HepG2 (cell line): ENCODE data around the gene SRRM3. TPM values are rescaled to one million over a fixed set of nuclear protein-coding genes. Genes with fewer than 3 reads are reported as not detected.
"Not testable (repeated sequence)": the region's sequence is repeated elsewhere in the genome, so short reads cannot be mapped to it uniquely, and the experiment has no call there.

ENCODE experiments used
- ATAC-seq: fragments of 200-7000 bp; cut with Tn5 transposase; 3 replicates; pipeline ENCODE4 v1.9.1; 2020; ENCODE audit warnings: mild to moderate bottlenecking, moderate library complexity
- BruUV-seq: library from RNA; stranded (reverse); fragments of 400-500 nt; replicated peaks from 2 replicates; lab custom pipeline; 2021; lab: Mats Ljungman, UMichigan
- CTCF ChIA-PET: fragments of 300-600 bp; formaldehyde crosslinking; extraction: SDS; loops from one replicate; lab custom pipeline; 2021; ENCODE audit warnings: low total read pairs, inconsistent platforms, low intra/inter-chr PET ratio; lab: Yijun Ruan, JAX
- POLR2A ChIA-PET: fragments of 350-600 bp; sonication (Branson Sonifier 250); formaldehyde crosslinking; loops from one replicate; lab custom pipeline; 2020; ENCODE audit warnings: antibody characterized with exemption, inconsistent platforms; lab: Yijun Ruan, JAX
- DNase-seq: peaks from one replicate; pipeline ENCODE4 v3.0.0-alpha.2; 2015; ENCODE audit warnings: low spot score
- FAIRE-seq: peaks from 3 replicates; lab custom pipeline; 2011; peaks lifted over from hg19 to GRCh38; lab: Jason Lieb, UNC
- H2AFZ ChIP-seq: one replicate; pipeline ENCODE4 v1.6.1; 2011; ENCODE audit warnings: low read length, inconsistent platforms
- H3K27ac ChIP-seq: fragments of 300-600 bp; 3 replicates; pipeline ENCODE4 v1.8.0; 2011; ENCODE audit warnings: mixed run types, mild to moderate bottlenecking, mixed read lengths, low read length, inconsistent platforms; ENCODE audit not compliant: insufficient read depth; ENCODE audit errors: extremely low read length
- H3K27me3 ChIP-seq, 2 experiments: fragments of 200-600 bp in 1 of 2; 2 replicates in 1 of 2; 3 replicates in 1 of 2; pipeline versions ENCODE4 v1.6.0 to v1.8.0; 2011; ENCODE audit warnings: low read length in 2 of 2, mild to moderate bottlenecking in 2 of 2, moderate library complexity in 2 of 2, inconsistent platforms in 1 of 2; ENCODE audit not compliant: insufficient read depth in 2 of 2, control insufficient read depth in 1 of 2
- H3K36me3 ChIP-seq, 2 experiments: fragments of 200-600 bp in 1 of 2; replicated peaks in 1 of 2; 2 replicates in 1 of 2; 3 replicates in 1 of 2; pipeline versions ENCODE4 v1.5.1 to v1.8.0; 2011; ENCODE audit warnings: low read length in 2 of 2, inconsistent platforms in 1 of 2; ENCODE audit not compliant: insufficient read depth in 2 of 2, control insufficient read depth in 1 of 2
- H3K4me1 ChIP-seq: 2 replicates; pipeline ENCODE4 v1.5.1; 2012; ENCODE audit warnings: low read length, inconsistent platforms; ENCODE audit not compliant: insufficient read depth
- H3K4me2 ChIP-seq: 2 replicates; pipeline ENCODE4 v1.6.0; 2011; ENCODE audit warnings: low read depth, low read length, inconsistent platforms
- H3K4me3 ChIP-seq, 3 experiments: fragments of 200-600 bp in 1 of 3; sonication (generic), shearing (Covaris generic) in 1 of 3; replicated peaks in 1 of 3; 2 replicates each; pipeline ENCODE4 v1.5.1; 2011 to 2016; ENCODE audit warnings: low read length in 3 of 3, inconsistent platforms in 2 of 3, low read depth in 2 of 3, mild to moderate bottlenecking in 2 of 3, control low read depth in 1 of 3, mixed read lengths in 1 of 3; ENCODE audit not compliant: insufficient read depth in 1 of 3
- H3K79me2 ChIP-seq: one replicate; pipeline ENCODE4 v1.6.1; 2011; ENCODE audit warnings: low read length, inconsistent platforms; ENCODE audit not compliant: insufficient read depth
- H3K9ac ChIP-seq: 2 replicates; pipeline ENCODE4 v1.6.0; 2011; ENCODE audit warnings: mild to moderate bottlenecking, low read depth, low read length, inconsistent platforms; ENCODE audit not compliant: insufficient read depth
- H3K9me3 ChIP-seq: 2 replicates; pipeline ENCODE4 v1.5.1; 2012; ENCODE audit warnings: mild to moderate bottlenecking, low read length
- H4K20me1 ChIP-seq: 2 replicates; pipeline ENCODE4 v1.6.0; 2011; ENCODE audit warnings: inconsistent platforms, mild to moderate bottlenecking, low read length, moderate library complexity; ENCODE audit not compliant: insufficient read depth
- SAP130 ChIP-seq: IDR thresholded peaks from 2 replicates; pipeline ENCODE4 v1.6.1; 2016; ENCODE audit warnings: low read depth
- ZNF121 ChIP-seq: sonication (generic); formaldehyde crosslinking; IDR thresholded peaks from 2 replicates; pipeline ENCODE4 v1.5.0; 2020; ENCODE audit warnings: mild to moderate bottlenecking, missing genetic modification reagents
- ZNF136 ChIP-seq: sonication (generic); formaldehyde crosslinking; IDR thresholded peaks from 2 replicates; pipeline ENCODE4 v1.8.1; 2022; ENCODE audit warnings: low read depth, mild to moderate bottlenecking, moderate library complexity, missing genetic modification reagents
- ZNF496 ChIP-seq: sonication (generic); formaldehyde crosslinking; IDR thresholded peaks from 2 replicates; pipeline ENCODE4 v1.8.1; 2023; ENCODE audit warnings: mild to moderate bottlenecking, moderate library complexity, missing genetic modification reagents; ENCODE audit not compliant: insufficient replicate concordance
- ZNF589 ChIP-seq: sonication (generic); formaldehyde crosslinking; conservative IDR thresholded peaks from 2 replicates; pipeline ENCODE4 v1.8.0; 2022; ENCODE audit warnings: mild to moderate bottlenecking, moderate library complexity, missing genetic modification reagents
- ZNF777 ChIP-seq: sonication (generic); formaldehyde crosslinking; IDR thresholded peaks from 2 replicates; pipeline ENCODE4 v1.4.0; 2020; ENCODE audit warnings: missing genetic modification reagents
- WGBS: methylation state at CpG from one replicate; pipeline ENCODE4 v1.1.6; 2017; ENCODE audit warnings: low lambda C conversion rate; 5-methylcytosine and 5-hydroxymethylcytosine counted together
- in situ Hi-C: cut with HindIII; loops from 2 replicates; pipeline ENCODE4 v1.10.0; 2017; ENCODE audit warnings: low pct_unique_long_range_greater_than_20kb; ENCODE audit not compliant: extremely low pct_ligation_motif_present
- intact Hi-C: fragments of 100-400 bp; cut with micrococcal nuclease; formaldehyde crosslinking; loops from one replicate; pipeline ENCODE4 v1.10.0; 2022; ENCODE audit not compliant: unreplicated experiment
- polyA plus RNA-seq, 8 experiments: library from polyadenylated mRNA; depleted of rRNA in 3 of 8; stranded (reverse) in 7 of 8; unstranded in 1 of 8; fragments of >200 nt; fragmentation: Illumina TruSeq in 4 of 8; extraction: Trizol in 4 of 8; gene quantifications; 2 replicates each; pipeline versions ENCODE4 v1.2.1 to v1.2.3, GENCODE V29; 2011 to 2016; ENCODE audit warnings: low read depth in 4 of 8, missing spikeins in 1 of 8, mixed read lengths in 1 of 8; ENCODE audit not compliant: insufficient read depth in 1 of 8
- total RNA-seq, 5 experiments: library from RNA; depleted of rRNA; stranded (reverse); fragments of >200 nt; fragmentation: Illumina TruSeq; extraction: Trizol; gene quantifications; 2 replicates each; pipeline ENCODE4 v1.2.3, GENCODE V29; 2016; ENCODE audit warnings: low read depth in 1 of 5
- TF ChIP-seq, protein P1 (sequence below): sonication (generic); formaldehyde crosslinking; IDR thresholded peaks from 2 replicates; pipeline ENCODE4 v1.5.0; 2020; ENCODE audit warnings: mild to moderate bottlenecking, missing genetic modification reagents

Gene SRRM3
- total and polyA plus RNA-seq, 2 of the 13 experiments (the other 11 are each of a cell fraction or from before 2014, with no cell fraction given), result 0.13 to 0.54 TPM

DNA sequence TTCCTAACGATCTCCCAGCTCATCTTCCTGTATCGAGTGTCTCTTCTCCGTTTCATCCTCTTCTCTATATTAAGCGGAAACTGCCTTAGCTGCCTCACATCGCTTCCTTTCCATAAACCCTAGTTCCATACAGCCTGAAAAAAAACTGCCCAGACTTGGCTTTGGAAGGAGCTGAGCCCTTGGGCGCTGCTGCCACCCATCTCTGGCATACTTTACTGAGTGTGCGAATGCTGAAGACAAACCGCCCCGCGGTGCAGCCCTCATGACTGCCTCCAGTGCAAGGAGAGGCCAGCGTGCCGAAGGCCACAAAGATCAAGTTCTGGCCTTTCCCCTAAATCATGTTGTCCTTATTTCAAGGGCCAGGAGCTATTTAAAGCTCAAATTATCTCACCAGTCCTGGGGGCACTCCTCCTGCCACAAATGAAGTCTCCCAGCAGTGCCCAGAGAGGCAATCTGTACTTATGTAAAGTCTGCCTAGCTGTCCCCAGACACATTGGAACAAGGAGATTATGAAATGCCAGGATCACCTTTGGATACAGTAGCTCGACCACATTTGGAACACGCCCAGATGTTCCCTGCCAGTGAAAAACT is 131.9 kb downstream of the SRRM3 start:
- Histone ChIP-seq H3K36me3 (peaks cover 20 to 53% of the 10 kb centered on the region in 2 experiments), H3K9ac (no peak overlapping the region), H3K4me2 (no peak overlapping the region), H3K27me3 (no peaks in the 10 kb centered on the region), H3K79me2 (peaks cover 84% of the 10 kb centered on the region), H3K9me3 (no peaks in the 10 kb centered on the region), H3K4me3 (no peak overlapping the region), H2AFZ (no peak overlapping the region), H3K4me1 (peaks cover 27% of the 10 kb centered on the region), H4K20me1 (peaks cover 63% of the 10 kb centered on the region), H3K27ac (no peak overlapping the region)
- ChIA-PET CTCF (no interaction called here), POLR2A (interaction anchor here (1.0 kb wide), 1 partner anchor 33 kb away, joined by 3 read pairs; no protein-coding TSS in a partner anchor)
- in situ Hi-C loops (no loop called here), intact Hi-C loops (no loop called here)
- no peak for DNase-seq
- BruUV-seq, result no TSS peak
- 91% methylated on average over 14 of the region's 14 CpGs for WGBS
- FAIRE-seq, result no peak
- peak; percentile 34; the same call in 2 of the 3 replicates for ATAC-seq
- TF ChIP-seq ZNF589 (CRISPR knock-in tag) (no peak), ZNF777 (CRISPR knock-in tag) (no peak)

DNA sequence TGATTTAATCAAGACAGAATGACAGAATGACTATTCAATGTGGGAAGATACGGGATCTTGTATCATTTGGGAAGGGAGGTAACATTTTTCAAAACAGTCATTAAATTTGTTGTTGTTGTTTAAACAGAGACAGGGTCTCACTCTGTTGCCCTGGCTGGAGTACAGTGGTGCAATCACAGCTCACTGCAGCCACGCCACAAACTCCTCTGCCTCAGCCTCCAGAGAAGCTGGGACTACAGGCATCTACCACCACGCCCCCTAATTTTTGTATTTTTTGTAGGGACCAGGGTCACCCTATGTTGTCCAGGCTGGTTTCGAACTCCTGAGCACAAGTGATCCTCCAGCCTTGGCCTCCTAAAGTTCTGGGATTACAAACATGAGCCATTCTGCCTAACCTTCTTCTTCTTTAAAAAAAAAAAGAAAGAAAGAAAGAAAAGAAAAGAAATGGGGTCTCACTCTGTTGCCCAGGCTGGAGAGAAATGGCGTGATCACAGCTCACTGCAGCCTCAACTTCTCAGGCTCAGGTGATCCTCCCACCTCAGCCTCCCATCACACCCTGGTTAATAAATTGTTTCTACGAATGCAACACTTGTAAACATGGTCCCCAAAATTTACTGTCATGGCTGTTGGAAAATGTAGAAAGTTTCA is 132.7 kb downstream of the SRRM3 start:
- Histone ChIP-seq H2AFZ (no peak overlapping the region), H3K27ac (no peak overlapping the region), H3K4me1 (peaks cover 27% of the 10 kb centered on the region), H3K9me3 (no peaks in the 10 kb centered on the region), H3K36me3 (peaks cover 15 to 44% of the 10 kb centered on the region in 2 experiments), H3K27me3 (no peaks in the 10 kb centered on the region), H3K9ac (no peak overlapping the region), H4K20me1 (peaks cover 69% of the 10 kb centered on the region)
- no TSS peak for BruUV-seq
- intact Hi-C loops (no loop called here), in situ Hi-C loops (no loop called here)
- FAIRE-seq (no peak), ATAC-seq (no peak)
- TF ChIP-seq ZNF136 (CRISPR knock-in tag), result no peak
- no peak for TF ChIP-seq SAP130 (CRISPR knock-in tag)
- peak; percentile 65; the same call in 1 of the 2 replicates for TF ChIP-seq ZNF121 (CRISPR knock-in tag)
- TF ChIP-seq, protein P1, sequence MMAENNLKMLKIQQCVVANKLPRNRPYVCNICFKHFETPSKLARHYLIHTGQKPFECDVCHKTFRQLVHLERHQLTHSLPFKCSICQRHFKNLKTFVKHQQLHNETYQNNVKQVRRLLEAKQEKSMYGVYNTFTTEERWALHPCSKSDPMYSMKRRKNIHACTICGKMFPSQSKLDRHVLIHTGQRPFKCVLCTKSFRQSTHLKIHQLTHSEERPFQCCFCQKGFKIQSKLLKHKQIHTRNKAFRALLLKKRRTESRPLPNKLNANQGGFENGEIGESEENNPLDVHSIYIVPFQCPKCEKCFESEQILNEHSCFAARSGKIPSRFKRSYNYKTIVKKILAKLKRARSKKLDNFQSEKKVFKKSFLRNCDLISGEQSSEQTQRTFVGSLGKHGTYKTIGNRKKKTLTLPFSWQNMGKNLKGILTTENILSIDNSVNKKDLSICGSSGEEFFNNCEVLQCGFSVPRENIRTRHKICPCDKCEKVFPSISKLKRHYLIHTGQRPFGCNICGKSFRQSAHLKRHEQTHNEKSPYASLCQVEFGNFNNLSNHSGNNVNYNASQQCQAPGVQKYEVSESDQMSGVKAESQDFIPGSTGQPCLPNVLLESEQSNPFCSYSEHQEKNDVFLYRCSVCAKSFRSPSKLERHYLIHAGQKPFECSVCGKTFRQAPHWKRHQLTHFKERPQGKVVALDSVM (CRISPR knock-in tag), result 0 out of 2 replicates have a peak, but pooled peaks have one; percentile 31
- no peak for TF ChIP-seq ZNF496
- TF ChIP-seq, all 625 proteins: peak for 2
- peaks cover 88% of the 10 kb centered on the region for H3K79me2 ChIP-seq
- H3K4me2 ChIP-seq, result no peak overlapping the region
- ChIA-PET POLR2A (interaction anchor here (1.0 kb wide), 1 partner anchor 32 kb away, joined by 3 read pairs; no protein-coding TSS in a partner anchor), CTCF (no interaction called here)
- DNase-seq, result no peak
- 98% methylated on average over 6 of the region's 6 CpGs for WGBS
- no peak overlapping the region for H3K4me3 ChIP-seq

DNA sequence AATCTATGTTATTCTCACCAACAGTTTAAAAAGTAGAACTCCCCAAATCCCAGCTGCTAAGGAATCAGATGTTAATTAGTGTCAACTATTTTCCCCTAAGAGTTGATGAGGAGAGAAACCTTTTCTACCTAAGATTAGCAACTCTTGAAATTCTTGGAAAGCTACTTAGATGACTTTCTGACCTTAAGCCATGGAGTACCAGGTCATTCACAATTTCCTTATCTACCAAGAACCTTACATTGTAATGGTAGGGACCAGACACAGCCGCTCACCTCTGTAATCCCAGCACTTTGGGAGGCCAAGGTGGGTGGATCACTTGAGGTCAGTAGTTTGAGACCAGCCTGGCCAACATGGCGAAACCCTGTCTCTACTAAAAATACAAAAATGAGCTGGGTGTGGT is 133.7 kb downstream of the SRRM3 start:
- Histone ChIP-seq H3K79me2 (peaks cover 91% of the 10 kb centered on the region), H3K4me1 (peaks cover 27% of the 10 kb centered on the region), H4K20me1 (peaks cover 67% of the 10 kb centered on the region), H3K36me3 (peaks cover 10 to 35% of the 10 kb centered on the region in 2 experiments)
- POLR2A ChIA-PET, result interaction anchor here (1.4 kb wide), 1 partner anchor 74 kb away, joined by 3 read pairs; the partner anchor contains the start of gene SSC4D
- H3K9me3 ChIP-seq, H3K4me2 ChIP-seq, in situ Hi-C loops, H3K27ac ChIP-seq, H3K9ac ChIP-seq, ATAC-seq, H3K27me3 ChIP-seq, BruUV-seq, H3K4me3 ChIP-seq, DNase-seq, H2AFZ ChIP-seq, FAIRE-seq, CTCF ChIA-PET, intact Hi-C loops: not testable (repeated sequence)
- 97% methylated on average over 2 of the region's 2 CpGs for WGBS
